ENCODE data around the gene TMPRSS2.

The TMPRSS2 gene

DNA sequence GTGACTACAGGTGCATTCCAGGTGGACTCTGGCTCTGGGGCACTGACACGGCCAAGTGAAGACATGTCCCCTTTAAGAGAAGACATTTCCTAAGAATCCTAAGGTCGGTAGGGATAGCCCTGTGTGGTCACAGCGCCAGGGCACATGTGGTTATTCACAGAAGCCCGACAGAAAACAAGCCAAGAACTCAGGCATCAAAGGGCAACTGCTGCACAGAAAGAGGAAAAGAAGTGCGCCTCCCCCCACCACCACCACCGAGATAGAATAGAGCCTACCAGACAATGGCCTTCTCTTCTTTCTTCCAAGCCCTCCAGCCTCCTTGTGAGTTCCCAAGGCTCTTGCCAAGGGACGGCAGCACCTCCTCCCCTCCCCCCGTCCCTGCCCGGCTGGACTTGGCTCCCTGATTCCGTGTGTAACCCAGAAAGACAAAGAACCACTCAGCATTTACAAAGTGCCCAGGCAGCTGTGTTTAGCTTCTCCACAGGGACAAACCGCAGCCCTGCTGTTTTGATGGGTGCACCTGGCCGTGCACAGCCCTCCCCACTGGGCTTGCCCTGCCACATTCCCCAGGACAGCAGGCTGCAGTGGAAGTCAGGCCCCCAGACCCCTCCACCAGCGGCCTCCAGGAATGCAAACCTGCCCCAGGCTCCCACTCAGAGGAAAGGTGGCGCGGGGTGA is 30.2 kb downstream of the TMPRSS2 start:
- TF ChIP-seq, protein P1, sequence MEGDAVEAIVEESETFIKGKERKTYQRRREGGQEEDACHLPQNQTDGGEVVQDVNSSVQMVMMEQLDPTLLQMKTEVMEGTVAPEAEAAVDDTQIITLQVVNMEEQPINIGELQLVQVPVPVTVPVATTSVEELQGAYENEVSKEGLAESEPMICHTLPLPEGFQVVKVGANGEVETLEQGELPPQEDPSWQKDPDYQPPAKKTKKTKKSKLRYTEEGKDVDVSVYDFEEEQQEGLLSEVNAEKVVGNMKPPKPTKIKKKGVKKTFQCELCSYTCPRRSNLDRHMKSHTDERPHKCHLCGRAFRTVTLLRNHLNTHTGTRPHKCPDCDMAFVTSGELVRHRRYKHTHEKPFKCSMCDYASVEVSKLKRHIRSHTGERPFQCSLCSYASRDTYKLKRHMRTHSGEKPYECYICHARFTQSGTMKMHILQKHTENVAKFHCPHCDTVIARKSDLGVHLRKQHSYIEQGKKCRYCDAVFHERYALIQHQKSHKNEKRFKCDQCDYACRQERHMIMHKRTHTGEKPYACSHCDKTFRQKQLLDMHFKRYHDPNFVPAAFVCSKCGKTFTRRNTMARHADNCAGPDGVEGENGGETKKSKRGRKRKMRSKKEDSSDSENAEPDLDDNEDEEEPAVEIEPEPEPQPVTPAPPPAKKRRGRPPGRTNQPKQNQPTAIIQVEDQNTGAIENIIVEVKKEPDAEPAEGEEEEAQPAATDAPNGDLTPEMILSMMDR (IDR thresholded peaks at IDR 0.05; ENCODE audit: low read depth, low read length): no peak
- no peak overlapping the region for H3K4me3 ChIP-seq (ENCODE audit: low read depth, low read length)

DNA sequence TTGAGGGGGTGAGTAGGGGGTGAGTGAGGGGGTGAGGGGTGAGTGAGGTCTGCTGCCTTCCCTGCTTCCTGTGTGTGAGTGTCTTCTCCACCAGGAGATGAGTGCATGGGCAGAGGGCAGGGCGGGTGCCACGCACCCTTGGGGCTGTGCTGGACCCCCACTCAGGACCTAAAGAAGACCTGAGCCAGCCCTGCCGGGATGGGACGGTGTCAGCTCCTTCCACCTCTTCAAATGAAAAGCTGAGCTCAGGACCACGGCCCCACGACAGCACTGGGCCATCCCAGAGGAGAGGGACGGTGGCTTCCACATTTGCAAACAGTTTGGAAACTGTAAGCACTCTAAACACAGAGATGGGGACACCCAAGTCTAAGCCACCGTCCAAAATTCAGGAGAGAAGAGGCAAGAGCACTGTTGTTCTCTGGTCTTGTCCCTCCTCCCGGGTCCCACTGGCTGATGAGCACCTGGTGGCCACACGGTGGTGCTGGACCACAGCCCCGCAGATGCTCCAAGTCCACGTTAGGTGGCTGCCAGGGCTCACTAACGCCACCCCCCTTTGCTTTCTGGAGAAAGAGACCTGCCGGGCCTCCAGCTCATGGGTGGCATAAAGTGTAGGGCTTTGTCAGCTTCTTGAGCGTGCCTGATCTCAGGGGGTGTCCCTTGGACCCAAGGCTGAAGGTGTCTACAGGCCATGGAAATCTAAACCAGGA is 32.1 kb downstream of the TMPRSS2 start:
- TF ChIP-seq, protein P1 (IDR thresholded peaks at IDR 0.05; ENCODE audit: low read depth, low read length): no peak

DNA sequence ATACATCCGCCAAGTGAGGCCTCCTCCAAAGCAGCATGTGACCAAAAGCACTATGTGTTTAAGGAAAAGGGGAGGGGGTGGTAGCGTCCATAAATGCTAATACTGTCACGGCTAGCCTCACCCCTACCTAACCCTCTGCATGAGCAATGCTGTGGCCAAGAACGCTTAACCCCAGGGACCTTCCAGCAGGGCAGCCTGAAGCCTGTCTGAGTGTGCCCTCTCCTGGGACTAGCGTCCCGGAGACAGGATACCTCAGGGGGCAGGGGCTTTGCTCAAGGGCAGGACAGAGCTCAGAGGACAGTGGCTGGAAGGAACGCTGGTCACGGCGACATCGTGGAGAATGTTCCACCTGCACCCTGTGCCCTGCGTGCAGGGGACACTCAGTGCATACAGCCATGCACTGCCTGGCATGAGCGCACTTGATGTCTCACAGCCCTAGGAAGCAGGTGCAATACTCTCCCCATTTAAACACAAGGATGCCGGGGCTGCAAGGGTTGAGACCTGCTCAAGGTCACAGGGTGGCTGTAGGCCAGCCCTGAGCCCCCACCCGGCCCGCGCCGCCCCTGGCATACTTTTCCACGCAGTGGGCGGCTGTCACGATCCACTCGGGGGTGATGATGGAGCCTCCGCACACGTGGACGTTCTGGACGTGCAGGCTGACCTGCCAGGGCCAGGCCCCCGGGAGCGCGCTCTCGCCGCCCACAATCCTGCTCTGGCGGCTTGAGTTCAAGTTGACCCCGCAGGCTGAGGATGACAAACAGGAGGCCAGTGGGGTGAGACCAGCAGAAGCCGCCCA is 35.0 kb downstream of the TMPRSS2 start:
- no peak overlapping the region for H3K4me3 ChIP-seq (ENCODE audit: low read depth, low read length)
- TF ChIP-seq, protein P1 (IDR thresholded peaks at IDR 0.05; ENCODE audit: low read depth, low read length): no peak

More for the DNA sequence above, 32.1 kb downstream of the TMPRSS2 start:
- H3K4me3 ChIP-seq (ENCODE audit: low read depth, low read length): no peak overlapping the region

DNA sequence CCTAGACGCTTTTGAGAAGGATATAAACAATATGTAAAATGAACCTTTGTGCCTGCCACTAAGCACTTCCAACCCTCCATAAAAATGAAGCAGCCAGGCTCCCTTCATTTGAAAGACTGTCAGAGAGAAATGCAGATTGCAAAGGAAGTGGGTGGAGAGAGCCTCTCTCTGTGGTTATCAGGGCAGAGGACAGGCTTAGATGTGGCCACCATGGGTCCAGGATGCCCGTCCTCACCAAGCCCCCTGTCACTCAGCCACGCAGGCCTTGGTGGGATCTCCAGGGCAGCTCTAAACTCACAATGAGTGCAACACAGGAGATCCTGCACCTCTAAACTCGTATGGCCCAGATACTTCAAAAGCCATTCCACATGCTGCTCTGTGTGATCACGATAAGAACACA is 37.9 kb downstream of the TMPRSS2 start:
- no peak overlapping the region for H3K4me3 ChIP-seq (ENCODE audit: low read depth, low read length)
- TF ChIP-seq, protein P1 (IDR thresholded peaks at IDR 0.05; ENCODE audit: low read depth, low read length): no peak

DNA sequence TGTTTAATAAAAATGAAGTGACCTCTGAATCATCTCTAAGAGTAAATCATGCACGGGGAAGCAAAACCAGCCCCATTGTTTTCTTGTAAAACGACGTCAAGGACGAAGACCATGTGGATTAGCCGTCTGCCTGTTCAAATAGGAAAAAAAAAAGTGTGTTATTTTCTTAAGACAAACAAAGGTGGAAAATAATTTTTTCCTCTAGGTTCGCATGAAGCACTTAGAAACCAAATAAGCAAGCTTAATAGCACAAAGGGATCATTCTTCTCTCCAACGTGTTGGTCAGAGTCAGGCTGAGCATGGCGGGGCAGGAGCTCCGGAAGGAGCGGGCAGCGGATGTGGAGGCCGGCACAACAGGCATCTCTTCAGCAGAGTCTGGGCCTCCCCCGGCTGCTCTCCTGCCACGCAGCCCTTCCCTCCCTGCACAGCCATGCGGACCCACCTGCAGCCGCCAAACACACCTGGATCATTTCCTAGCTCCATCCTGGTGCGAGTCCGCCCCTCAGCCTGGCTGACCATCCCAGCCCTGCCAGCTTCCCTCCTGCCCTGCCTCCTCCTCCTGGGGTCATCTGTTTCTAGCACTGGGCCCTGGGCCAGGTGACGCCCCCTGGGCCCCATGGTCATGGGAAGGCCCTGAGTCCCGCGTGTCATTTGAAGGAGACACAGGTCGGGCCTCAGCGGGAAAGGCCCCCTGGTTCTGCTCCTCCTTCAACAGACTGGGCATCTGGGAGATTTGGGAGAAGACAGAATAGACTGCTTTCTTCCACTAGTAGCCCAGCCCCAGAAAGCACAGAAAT is 41.7 kb downstream of the TMPRSS2 start:
- TF ChIP-seq, protein P1 (IDR thresholded peaks at IDR 0.05; ENCODE audit: low read depth, low read length): no peak

DNA sequence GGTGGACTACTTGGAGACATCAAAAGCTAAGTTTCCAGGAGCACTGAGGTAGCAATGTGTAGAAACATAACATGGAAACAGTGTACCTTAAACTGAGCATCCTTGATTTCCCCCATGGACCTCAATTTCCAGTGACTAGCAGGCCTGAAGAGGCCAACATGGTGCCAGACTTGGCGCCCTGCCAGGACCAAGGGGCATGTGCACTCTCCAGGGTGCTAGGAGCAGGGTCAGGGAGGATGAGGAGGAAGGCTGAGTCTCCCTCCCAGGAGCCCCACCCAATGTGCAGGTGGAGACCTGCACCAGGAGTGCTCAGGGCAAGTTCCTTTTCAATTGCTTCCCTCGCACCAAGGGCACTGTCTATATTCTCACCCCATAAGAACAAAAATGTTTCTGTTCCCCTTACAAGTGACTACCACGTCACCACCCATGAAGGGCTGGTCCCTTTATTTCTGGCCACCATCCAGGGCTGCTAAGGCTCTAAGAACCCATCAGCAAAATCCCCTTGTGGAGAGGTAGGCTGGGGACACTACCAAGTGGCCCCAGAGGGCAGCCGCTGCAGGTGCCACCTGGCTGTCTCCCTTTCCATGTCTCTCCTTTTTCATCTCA is 42.7 kb downstream of the TMPRSS2 start:
- no peak overlapping the region for H3K4me3 ChIP-seq (ENCODE audit: low read depth, low read length)
- TF ChIP-seq, protein P1 (IDR thresholded peaks at IDR 0.05; ENCODE audit: low read depth, low read length): no peak

More for the DNA sequence above, 41.7 kb downstream of the TMPRSS2 start:
- no peak overlapping the region for H3K4me3 ChIP-seq (ENCODE audit: low read depth, low read length)

Measured in WI38 (cell line).